ENCODE measurements around the gene GALM. TPM values are rescaled to one million over a fixed set of nuclear protein-coding genes. Genes with fewer than 3 reads are reported as not detected.

Gene GALM
- total and polyA plus RNA-seq, 2 of the 8 experiments (the other 6 are each of a cell fraction or from before 2014, with no cell fraction given) = 9.9 to 13.1 TPM

DNA sequence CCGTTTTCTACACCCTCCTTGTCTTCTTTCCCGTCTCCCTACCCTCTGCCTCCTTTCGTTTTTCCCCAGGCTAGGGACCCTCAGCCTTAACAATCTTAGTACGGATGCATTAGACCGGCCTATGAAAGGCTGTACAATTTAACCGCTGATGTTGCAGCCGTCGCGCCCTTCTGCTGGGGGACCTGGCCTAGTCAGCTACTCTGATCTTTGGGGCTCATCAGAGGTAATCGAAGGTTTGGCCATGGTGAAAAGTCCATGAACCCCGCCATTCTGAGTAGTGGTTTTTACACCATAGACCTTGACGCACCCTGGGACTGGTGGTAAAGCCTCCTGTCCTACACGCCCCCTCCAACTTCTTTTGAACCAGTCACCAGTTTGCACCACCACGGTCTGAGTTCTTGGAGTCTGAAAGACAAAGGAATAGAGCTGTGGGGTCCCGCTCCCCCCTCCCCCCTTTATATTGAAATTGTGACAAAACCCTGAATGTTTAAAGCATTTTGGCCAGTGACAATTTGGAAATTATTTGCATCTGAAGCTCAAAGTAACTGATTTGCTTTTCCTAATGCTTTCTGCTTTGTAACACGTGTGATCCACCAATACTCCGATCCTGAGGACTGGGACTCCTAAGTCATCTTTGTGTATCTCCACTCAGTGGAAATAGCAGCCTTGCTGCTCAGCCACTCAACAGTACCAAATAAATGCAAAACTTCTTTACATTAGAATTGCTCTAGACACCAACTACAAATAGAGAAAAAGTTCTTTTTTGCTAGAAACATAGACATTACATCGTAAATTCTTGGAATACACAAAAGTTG lies 85.9 kb downstream of the GALM start:
- H3K36me3 ChIP-seq (ENCODE audit: control insufficient read depth in 2 of 4, insufficient read depth in 4 of 4, low read length in 3 of 4) = peaks cover 23 to 33% (median 29%) of the 10 kb centered on the region in 4 experiments
- peak overlapping the region; percentile 19; the same call in 1 of the 2 replicates for H2BK12ac ChIP-seq (ENCODE audit: low read depth, low read length)
- no peak for FAIRE-seq
- 0 out of 2 replicates have a peak overlapping the region, but pooled peaks have one; percentile 6 for H2BK15ac ChIP-seq (ENCODE audit: low read length)
- peak overlapping the region; percentile 95 for H3K27ac ChIP-seq (ENCODE audit: low read depth, low read length)
- peak overlapping the region; percentile 78 to 88 for H3K4me2 ChIP-seq (ENCODE audit: insufficient read depth in 1 of 2, low read depth in 2 of 2, low read length in 2 of 2)
- H3K18ac ChIP-seq (ENCODE audit: extremely low read depth, low read length) = peak overlapping the region; percentile 72
- peak overlapping the region; percentile 8 for H2BK120ac ChIP-seq (replicated peaks; ENCODE audit: low read depth, low read length)
- H3K23me2 ChIP-seq (ENCODE audit: low read depth, low read length) = peaks cover 7% of the 10 kb centered on the region; the same call in 1 of the 2 replicates
- peak overlapping the region; percentile 93 to 100 (median 97) for H3K4me3 ChIP-seq (ENCODE audit: extremely low read depth in 1 of 4, insufficient read depth in 2 of 4, low read depth in 3 of 4, low read length in 4 of 4)
- peaks cover 0 to 8% (median 2%) of the 10 kb centered on the region in 4 experiments; a peak in 3 of 7 replicates for H3K4me1 ChIP-seq (replicated peaks in 1 of 4; ENCODE audit: control insufficient read depth in 3 of 4, insufficient read depth in 4 of 4, low read length in 3 of 4)
- no peak overlapping the region for H2BK20ac ChIP-seq (ENCODE audit: low read length)
- H3K23ac ChIP-seq (ENCODE audit: insufficient read length) = no peak overlapping the region
- H3K4ac ChIP-seq (replicated peaks; ENCODE audit: insufficient read length, low read depth, low read length) = no peak overlapping the region
- no peak for DNase-seq (ENCODE audit: low read depth in 1 of 2, low spot score in 2 of 2)
- H4K8ac ChIP-seq (ENCODE audit: extremely low read depth, insufficient read depth, low read length) = peak overlapping the region; percentile 100; the same call in 1 of the 2 replicates
- H2BK5ac ChIP-seq (ENCODE audit: low read depth, low read length) = peak overlapping the region; percentile 88
- WGBS, 2 experiments (ENCODE audit: extremely low coverage in 1 of 2, insufficient coverage in 1 of 2, insufficient read length in 1 of 2, insufficient replicate concordance in 2 of 2, low coverage in 1 of 2, low lambda C conversion rate in 2 of 2, missing lambda C conversion rate in 1 of 2) = 9% methylated on average over 18 of the region's 18 CpGs; no CpG with 5 or more reads in 1 of the 2 experiments
- peak overlapping the region; percentile 7 for H3K56ac ChIP-seq (replicated peaks; ENCODE audit: insufficient read length, low read depth, low read length)
- no peaks in the 10 kb centered on the region for H3K79me1 ChIP-seq (ENCODE audit: low read depth, low read length)
- H3K79me2 ChIP-seq (ENCODE audit: control insufficient read depth in 1 of 2, insufficient read depth in 2 of 2, low read length in 2 of 2) = peaks cover 19 to 44% of the 10 kb centered on the region in 2 experiments
- no peak overlapping the region for H3K14ac ChIP-seq (ENCODE audit: insufficient read length)
- CTCF ChIA-PET (ENCODE audit: partially characterized antibody) = interaction anchor here (0.7 to 1.2 kb wide), 3 partner anchors 11 to 83 kb away, joined by 3 read pairs; no protein-coding TSS in a partner anchor
- H3K27me3 ChIP-seq (replicated peaks in 1 of 4; ENCODE audit: control insufficient read depth in 3 of 4, extremely low read depth in 1 of 4, insufficient read depth in 3 of 4, low read length in 3 of 4) = no peaks in the 10 kb centered on the region
- peak overlapping the region; percentile 38 for H2AFZ ChIP-seq (ENCODE audit: low read length)
- H3K9ac ChIP-seq (replicated peaks in 1 of 4; ENCODE audit: extremely low read depth in 1 of 4, low read depth in 3 of 4, low read length in 3 of 4) = peak overlapping the region; percentile 61 to 93 (median 89)
- H4K91ac ChIP-seq (replicated peaks; ENCODE audit: insufficient read length, low read length) = peak overlapping the region; percentile 75
- POLR2A ChIA-PET (ENCODE audit: partially characterized antibody) = interaction anchor here (0.6 to 20.6 kb wide), 103 partner anchors 11 to 758 kb away, joined by 3 to 486 read pairs (median 5); partner anchors contain the start of genes CYP1B1, DHX57, GALM and GEMIN6
- no peak overlapping the region for H2AK5ac ChIP-seq (ENCODE audit: low read depth, low read length)
- peak overlapping the region; percentile 73 for H4K5ac ChIP-seq (ENCODE audit: insufficient read length, low read depth, low read length)
- H3K9me3 ChIP-seq (ENCODE audit: insufficient read depth in 2 of 2, low read depth in 1 of 2, low read length in 1 of 2) = peaks cover 0 to 7% of the 10 kb centered on the region in 2 experiments; a peak in 1 of 4 replicates
- peaks cover 20 to 23% of the 10 kb centered on the region in 2 experiments for H4K20me1 ChIP-seq (replicated peaks in 1 of 2; ENCODE audit: control insufficient read depth in 1 of 2, insufficient read depth in 2 of 2, low read length in 2 of 2)
- TF ChIP-seq HDAC2 (IDR thresholded peaks at IDR 0.05; ENCODE audit: borderline replicate concordance in 1 of 2, low read depth in 2 of 2, low read length in 2 of 2) = no peak
- no peak for TF ChIP-seq ASH2L (IDR thresholded peaks at IDR 0.05; ENCODE audit: low read length)
- peak; percentile 22 for TF ChIP-seq KDM4A (IDR thresholded peaks at IDR 0.05; ENCODE audit: low read depth, low read length, severe bottlenecking)
- TF ChIP-seq TAF7 (optimal IDR thresholded peaks at IDR 0.05; ENCODE audit: borderline replicate concordance, low read depth, low read length) = no peak
- TF ChIP-seq, protein P1, sequence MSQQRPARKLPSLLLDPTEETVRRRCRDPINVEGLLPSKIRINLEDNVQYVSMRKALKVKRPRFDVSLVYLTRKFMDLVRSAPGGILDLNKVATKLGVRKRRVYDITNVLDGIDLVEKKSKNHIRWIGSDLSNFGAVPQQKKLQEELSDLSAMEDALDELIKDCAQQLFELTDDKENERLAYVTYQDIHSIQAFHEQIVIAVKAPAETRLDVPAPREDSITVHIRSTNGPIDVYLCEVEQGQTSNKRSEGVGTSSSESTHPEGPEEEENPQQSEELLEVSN (IDR thresholded peaks at IDR 0.05) = no peak
- TF ChIP-seq SAP30 (IDR thresholded peaks at IDR 0.05; ENCODE audit: insufficient read depth, insufficient replicate concordance, low read length) = peak; percentile 5
- 0 out of 2 replicates have a peak, but pooled peaks have one; percentile 25 for TF ChIP-seq MAX (IDR thresholded peaks at IDR 0.05)
- 0 out of 2 replicates have a peak, but pooled peaks have one; percentile 5 for TF ChIP-seq RBBP5 (IDR thresholded peaks at IDR 0.05; ENCODE audit: borderline replicate concordance, low read depth, low read length)
